HG03342 (cell line): ENCODE data around the gene SLC9A9.

Experiments used
- ATAC-seq: cut with Tn5 transposase; IDR thresholded peaks from one replicate; pipeline ENCODE4 v1.9.1; 2021; ENCODE audit warnings: mild to moderate bottlenecking, moderate library complexity; ENCODE audit not compliant: unreplicated experiment

SLC9A9 gene

GRCh38 chr3:143653493-143653892 lies 194.8 kb downstream of the SLC9A9 start:
- ATAC-seq, result no peak

- no peak for ATAC-seq
Observed at GRCh38 chr3:143652118-143652517, 196.2 kb downstream of the SLC9A9 start.

GRCh38 chr3:143650827-143651226 lies 197.4 kb downstream of the SLC9A9 start:
- no peak for ATAC-seq

- ATAC-seq, result no peak
Observed at GRCh38 chr3:143650120-143650519, 198.1 kb downstream of the SLC9A9 start.

GRCh38 chr3:143648708-143649107 lies 199.6 kb downstream of the SLC9A9 start:
- no peak for ATAC-seq

DNA sequence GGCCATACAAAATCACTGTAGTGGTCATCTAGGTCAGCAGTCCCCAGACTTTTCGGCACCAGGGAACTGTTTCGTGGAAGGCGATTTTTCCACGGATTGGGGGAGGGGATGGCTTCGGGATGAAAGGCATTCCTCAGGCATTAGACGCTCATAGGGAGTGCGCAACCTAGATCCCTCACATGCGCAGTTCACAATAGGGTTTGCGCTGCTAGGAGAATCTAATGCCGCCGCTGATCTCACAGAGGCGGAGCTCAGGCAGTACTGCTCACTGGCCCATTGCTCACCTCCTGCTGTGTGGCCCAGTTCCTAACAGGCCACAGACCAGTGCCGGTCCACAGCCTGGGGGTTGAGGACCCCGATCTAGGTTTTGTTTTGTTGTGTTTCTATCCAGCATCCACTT lies 200.1 kb downstream of the SLC9A9 start:
- ATAC-seq, result no peak

GRCh38 chr3:143644370-143645089 lies 203.7 kb downstream of the SLC9A9 start:
- peak; percentile 49 for ATAC-seq

- no peak for ATAC-seq
Observed at GRCh38 chr3:143643905-143644304, 204.4 kb downstream of the SLC9A9 start.

DNA sequence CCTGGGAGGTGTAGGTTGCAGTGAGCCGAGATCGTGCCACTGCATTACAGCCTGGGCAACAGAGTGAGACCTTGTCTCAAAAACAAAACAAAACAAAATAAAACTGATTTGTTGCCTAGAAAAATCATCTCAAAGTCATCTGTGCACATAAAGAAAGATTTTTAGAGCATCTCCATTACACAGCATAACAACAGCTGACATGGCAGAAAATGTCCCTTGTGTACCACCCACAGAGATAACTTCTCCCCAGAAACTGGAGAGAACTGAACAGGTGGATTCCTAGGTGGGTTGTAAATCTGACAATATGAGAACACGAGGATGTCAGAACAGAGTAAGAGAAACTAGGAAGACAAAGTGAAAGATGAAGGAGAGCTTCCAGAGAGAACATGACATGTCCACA lies 207.5 kb downstream of the SLC9A9 start:
- ATAC-seq, result no peak

DNA sequence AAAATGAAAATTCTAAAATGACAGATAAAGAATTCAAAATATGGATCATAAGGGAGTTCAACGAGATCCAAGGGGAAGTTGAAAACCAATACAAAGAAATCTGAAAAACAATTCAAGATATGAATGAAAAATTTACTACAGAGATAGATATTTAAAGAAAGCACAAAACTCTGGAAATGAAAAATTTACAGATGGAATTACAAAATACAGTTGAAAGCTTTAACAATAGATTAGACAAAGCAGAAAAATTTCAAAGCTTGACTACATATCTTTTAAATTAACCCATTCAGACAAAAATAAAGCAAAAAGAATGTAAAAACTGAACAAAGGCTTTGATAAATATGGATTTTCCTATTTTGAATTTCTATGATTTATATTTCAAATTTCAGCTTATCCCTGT lies 211.1 kb downstream of the SLC9A9 start:
- no peak for ATAC-seq

GRCh38 chr3:143634991-143635390 lies 213.3 kb downstream of the SLC9A9 start:
- no peak for ATAC-seq

- ATAC-seq, result no peak
Observed at GRCh38 chr3:143634427-143634826, 213.8 kb downstream of the SLC9A9 start.

GRCh38 chr3:143633816-143634215 lies 214.5 kb downstream of the SLC9A9 start:
- ATAC-seq, result no peak

GRCh38 chr3:143629726-143630125 lies 218.5 kb downstream of the SLC9A9 start:
- no peak for ATAC-seq

- ATAC-seq, result no peak
Observed at GRCh38 chr3:143628971-143629370, 219.3 kb downstream of the SLC9A9 start.

DNA sequence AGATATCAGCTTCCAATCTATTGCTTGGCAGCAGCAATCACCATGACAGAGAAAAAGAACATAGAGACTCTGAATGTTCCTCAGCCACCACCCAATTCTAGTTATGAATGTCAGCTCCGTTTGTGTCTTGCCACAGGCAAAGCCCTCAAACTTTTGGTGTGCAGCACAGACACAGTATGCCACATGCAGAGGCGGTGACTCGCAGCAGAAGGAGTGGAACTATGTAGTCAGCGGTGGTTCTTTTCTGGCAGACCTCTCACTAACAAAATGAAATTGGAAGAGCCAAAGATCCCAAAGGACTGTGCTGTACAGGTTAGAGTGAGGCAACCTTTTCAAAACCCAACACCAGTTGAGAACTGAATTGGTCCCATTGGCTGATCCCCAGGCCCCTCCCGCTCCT lies 220.9 kb downstream of the SLC9A9 start:
- ATAC-seq, result no peak

DNA sequence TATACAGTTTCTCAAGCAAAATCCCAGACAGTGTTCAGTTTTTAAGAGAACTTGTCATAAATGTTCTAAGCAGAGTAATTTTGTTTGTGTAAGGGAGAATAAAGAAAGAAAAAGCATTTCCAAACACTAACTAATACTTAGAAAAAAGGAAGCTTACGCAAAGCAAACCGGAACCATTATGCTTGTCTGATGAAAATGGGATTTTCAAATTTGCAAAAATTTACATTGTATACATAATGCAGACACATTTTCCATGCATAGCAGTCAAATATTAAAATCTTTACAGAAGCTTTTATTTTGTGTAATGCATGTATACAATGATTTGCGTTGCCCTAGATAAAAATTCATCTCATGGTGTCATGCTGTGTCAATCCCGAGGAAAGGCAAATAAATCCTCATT lies 229.0 kb downstream of the SLC9A9 start:
- ATAC-seq, result no peak

- ATAC-seq, result no peak
Observed at GRCh38 chr3:143617050-143617449, 231.2 kb downstream of the SLC9A9 start.

DNA sequence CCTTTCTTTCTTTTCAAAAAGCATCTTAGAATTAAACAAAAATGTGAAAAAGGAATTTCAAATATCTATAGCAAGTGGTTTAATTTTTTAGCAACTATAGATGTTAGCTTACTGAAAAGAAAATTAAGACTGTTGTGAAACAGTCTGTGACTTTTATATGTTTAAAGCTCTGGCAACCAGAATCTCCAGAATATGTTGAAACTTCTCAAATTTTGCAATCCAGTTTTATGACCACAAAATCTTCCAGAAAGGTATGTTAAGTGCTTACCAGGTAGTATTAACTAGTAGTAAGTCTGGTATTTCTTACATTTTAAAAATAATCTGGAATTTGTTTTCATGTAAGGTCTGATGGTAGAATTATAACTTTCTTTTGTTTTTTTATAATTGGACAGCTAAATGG lies 235.0 kb downstream of the SLC9A9 start:
- no peak for ATAC-seq

GRCh38 chr3:143612541-143612940 lies 235.7 kb downstream of the SLC9A9 start:
- ATAC-seq, result no peak

- ATAC-seq, result no peak
Observed at GRCh38 chr3:143608966-143609365, 239.3 kb downstream of the SLC9A9 start.

DNA sequence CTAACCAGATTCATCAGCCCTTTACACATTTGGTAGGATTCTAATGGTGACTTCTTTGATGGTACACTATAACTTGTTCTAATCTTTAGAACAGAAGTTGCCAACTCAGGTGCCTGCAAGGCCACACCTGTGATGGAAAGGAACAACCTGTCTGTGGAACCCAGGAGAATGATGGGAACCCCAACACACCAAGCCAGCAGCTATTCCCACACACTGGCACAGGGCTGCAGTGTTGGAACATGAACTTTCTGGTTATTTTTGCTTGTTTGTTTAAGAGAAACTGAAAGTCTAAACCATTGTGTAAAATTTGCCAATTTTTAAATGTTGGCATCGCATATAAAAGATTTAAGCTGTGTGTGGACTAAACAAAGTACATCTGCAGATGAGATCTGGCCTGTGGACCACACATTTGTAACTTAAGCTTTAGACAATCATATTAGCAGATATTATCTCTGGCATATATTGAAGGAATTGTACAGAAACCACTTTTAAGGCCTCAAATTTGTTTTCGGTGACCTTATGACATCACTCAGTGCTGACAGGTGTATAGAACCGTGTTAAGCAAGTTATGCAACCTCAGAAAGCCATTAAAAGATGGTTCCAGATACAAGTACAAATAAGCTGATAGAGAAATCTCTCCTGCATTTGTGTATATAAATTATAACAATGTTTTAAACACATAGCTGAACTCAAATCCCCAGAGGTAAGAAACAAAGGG lies 242.9 kb downstream of the SLC9A9 start:
- ATAC-seq, result peak; percentile 46
